HEK293T (cell line): ENCODE measurements around the gene PI4K2A.
"Not testable (repeated sequence)": the region's sequence is repeated elsewhere in the genome, so short reads cannot be mapped to it uniquely, and the experiment has no call there.

Experiments used
- CTCF ChIA-PET: fragments of 350-600 bp; formaldehyde crosslinking; extraction: SDS; loops from one replicate; lab custom pipeline; 2021; ENCODE audit warnings: antibody characterized with exemption, inconsistent platforms; lab: Yijun Ruan, JAX
- POLR2A ChIA-PET: fragments of 350-600 bp; formaldehyde crosslinking; extraction: SDS; loops from one replicate; lab custom pipeline; 2020; ENCODE audit warnings: antibody characterized with exemption, inconsistent platforms; lab: Yijun Ruan, JAX
- DNase-seq: peaks from one replicate; pipeline ENCODE4 v3.0.0; 2012; ENCODE audit warnings: mixed read lengths; ENCODE audit errors: extremely low spot score
- ARNT ChIP-seq: fragments of 450-650 bp; IDR thresholded peaks from 2 replicates; pipeline ENCODE4 v1.6.1; 2017; ENCODE audit warnings: mild to moderate bottlenecking
- BHLHE40 ChIP-seq: fragments of 450-650 bp; IDR thresholded peaks from 2 replicates; pipeline ENCODE4 v1.6.1; 2016; ENCODE audit warnings: mild to moderate bottlenecking, moderate library complexity, borderline replicate concordance
- CTBP1 ChIP-seq: fragments of 450-650 bp; IDR thresholded peaks from 2 replicates; pipeline ENCODE4 v1.6.1; 2016; ENCODE audit warnings: borderline replicate concordance
- ELF4 ChIP-seq: fragments of 450-650 bp; IDR thresholded peaks from 2 replicates; pipeline ENCODE4 v1.6.1; 2017; ENCODE audit warnings: antibody characterized with exemption
- FOXA1 ChIP-seq: fragments of 450-650 bp; IDR thresholded peaks from 2 replicates; pipeline ENCODE4 v1.6.1; 2016; ENCODE audit warnings: mild to moderate bottlenecking
- FOXK2 ChIP-seq: fragments of 450-650 bp; IDR thresholded peaks from 2 replicates; pipeline ENCODE4 v1.6.1; 2016; ENCODE audit warnings: mild to moderate bottlenecking
- FOXM1 ChIP-seq: fragments of 450-650 bp; IDR thresholded peaks from 2 replicates; pipeline ENCODE4 v1.6.1; 2017; ENCODE audit warnings: mild to moderate bottlenecking, borderline replicate concordance
- HDGF ChIP-seq: fragments of 450-650 bp; IDR thresholded peaks from 2 replicates; pipeline ENCODE4 v1.6.1; 2017; ENCODE audit warnings: antibody characterized with exemption, borderline replicate concordance
- L3MBTL2 ChIP-seq: fragments of 450-650 bp; conservative IDR thresholded peaks from 2 replicates; pipeline ENCODE4 v1.6.1; 2016; ENCODE audit warnings: mild to moderate bottlenecking
- LEF1 ChIP-seq: fragments of 450-650 bp; IDR thresholded peaks from 2 replicates; pipeline ENCODE4 v1.6.1; 2017; ENCODE audit warnings: mild to moderate bottlenecking, borderline replicate concordance
- NFRKB ChIP-seq: fragments of 450-650 bp; IDR thresholded peaks from 2 replicates; pipeline ENCODE4 v1.6.1; 2016; ENCODE audit warnings: mild to moderate bottlenecking, moderate library complexity
- SP1 ChIP-seq: fragments of 450-650 bp; IDR thresholded peaks from 2 replicates; pipeline ENCODE4 v1.6.1; 2017
- SUZ12 ChIP-seq: fragments of 450-650 bp; IDR thresholded peaks from 2 replicates; pipeline ENCODE4 v1.6.1; 2016; ENCODE audit warnings: mild to moderate bottlenecking
- TARDBP ChIP-seq: fragments of 450-650 bp; IDR thresholded peaks from 2 replicates; pipeline ENCODE4 v1.6.1; 2016
- ZNF384 ChIP-seq: fragments of 450-650 bp; IDR thresholded peaks from 2 replicates; pipeline ENCODE4 v1.6.1; 2016
- TF ChIP-seq, protein P1 (sequence below): fragments of 450-650 bp; IDR thresholded peaks from 2 replicates; pipeline ENCODE4 v1.6.1; 2016

Gene PI4K2A

DNA sequence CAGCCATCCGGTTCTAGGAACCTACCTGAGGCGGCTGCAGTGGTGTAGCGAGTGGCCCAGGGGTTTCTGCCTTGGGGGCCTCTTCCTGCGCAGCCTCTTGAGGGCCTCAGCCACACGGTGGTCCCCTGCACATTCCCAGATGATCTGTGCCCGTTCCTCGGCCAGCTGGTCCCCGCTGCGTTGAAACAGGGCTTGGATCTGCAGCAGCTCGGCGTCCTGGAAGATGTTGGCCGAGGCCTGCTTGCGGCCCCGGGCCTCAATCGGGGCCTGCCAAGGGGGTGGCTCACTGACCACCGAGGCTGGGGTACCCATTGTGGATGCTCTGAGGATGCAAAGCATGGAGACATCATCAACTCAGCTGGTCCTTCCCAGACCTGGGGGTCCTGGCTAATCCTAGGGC lies 39.1 kb downstream of the PI4K2A start:
- POLR2A ChIA-PET, result no interaction called here
- TF ChIP-seq TARDBP, result no peak
- no peak for TF ChIP-seq FOXM1
- TF ChIP-seq ZNF384, result no peak
- TF ChIP-seq L3MBTL2, result no peak
- no peak for TF ChIP-seq FOXK2
- no peak for TF ChIP-seq SP1
- TF ChIP-seq, protein P1, sequence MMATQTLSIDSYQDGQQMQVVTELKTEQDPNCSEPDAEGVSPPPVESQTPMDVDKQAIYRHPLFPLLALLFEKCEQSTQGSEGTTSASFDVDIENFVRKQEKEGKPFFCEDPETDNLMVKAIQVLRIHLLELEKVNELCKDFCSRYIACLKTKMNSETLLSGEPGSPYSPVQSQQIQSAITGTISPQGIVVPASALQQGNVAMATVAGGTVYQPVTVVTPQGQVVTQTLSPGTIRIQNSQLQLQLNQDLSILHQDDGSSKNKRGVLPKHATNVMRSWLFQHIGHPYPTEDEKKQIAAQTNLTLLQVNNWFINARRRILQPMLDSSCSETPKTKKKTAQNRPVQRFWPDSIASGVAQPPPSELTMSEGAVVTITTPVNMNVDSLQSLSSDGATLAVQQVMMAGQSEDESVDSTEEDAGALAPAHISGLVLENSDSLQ, result no peak
- no peak for TF ChIP-seq ARNT
- no peak for TF ChIP-seq FOXA1
- no peak for TF ChIP-seq SUZ12
- TF ChIP-seq LEF1, result no peak
- TF ChIP-seq CTBP1, result no peak
- TF ChIP-seq ELF4, result no peak
- TF ChIP-seq HDGF, result no peak
- DNase-seq, result no peak
- CTCF ChIA-PET, result no interaction called here

DNA sequence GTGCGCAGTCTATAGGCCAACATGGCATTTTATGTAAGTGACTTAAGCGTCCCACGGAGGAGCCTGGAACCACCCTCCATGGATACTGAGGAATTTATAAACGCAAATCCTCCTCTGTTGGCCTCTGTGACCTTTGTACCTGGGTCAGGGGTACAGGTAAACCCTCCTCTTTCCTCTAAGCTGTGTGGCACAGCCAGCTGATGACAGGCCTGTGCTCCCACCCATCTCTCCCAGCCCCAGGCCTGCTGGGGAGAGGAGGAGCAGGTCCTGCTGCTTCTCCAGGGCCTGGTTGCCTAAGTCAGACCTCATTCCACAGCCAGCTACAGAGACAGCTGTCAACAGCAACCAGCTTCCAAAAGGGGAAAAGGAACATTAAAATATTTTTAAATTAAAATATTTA lies 41.6 kb downstream of the PI4K2A start:
- ChIA-PET CTCF (interaction anchor here (1.1 to 2.7 kb wide), 2 partner anchors 19 to 346 kb away, joined by 3 to 11 read pairs; no protein-coding TSS in a partner anchor), POLR2A (no interaction called here)
- TF ChIP-seq FOXA1, result no peak
- TF ChIP-seq HDGF, result no peak
- TF ChIP-seq, protein P1, result no peak
- TF ChIP-seq NFRKB, result no peak
- TF ChIP-seq BHLHE40, result no peak
- TF ChIP-seq TARDBP, result no peak
- TF ChIP-seq L3MBTL2, result no peak
- no peak for TF ChIP-seq ELF4
- no peak for TF ChIP-seq SP1
- no peak for TF ChIP-seq FOXK2
- no peak for TF ChIP-seq CTBP1
- TF ChIP-seq ZNF384, result no peak
- no peak for TF ChIP-seq LEF1
- no peak for TF ChIP-seq FOXM1
- no peak for TF ChIP-seq SUZ12
- no peak for TF ChIP-seq ARNT
- DNase-seq, result no peak

DNA sequence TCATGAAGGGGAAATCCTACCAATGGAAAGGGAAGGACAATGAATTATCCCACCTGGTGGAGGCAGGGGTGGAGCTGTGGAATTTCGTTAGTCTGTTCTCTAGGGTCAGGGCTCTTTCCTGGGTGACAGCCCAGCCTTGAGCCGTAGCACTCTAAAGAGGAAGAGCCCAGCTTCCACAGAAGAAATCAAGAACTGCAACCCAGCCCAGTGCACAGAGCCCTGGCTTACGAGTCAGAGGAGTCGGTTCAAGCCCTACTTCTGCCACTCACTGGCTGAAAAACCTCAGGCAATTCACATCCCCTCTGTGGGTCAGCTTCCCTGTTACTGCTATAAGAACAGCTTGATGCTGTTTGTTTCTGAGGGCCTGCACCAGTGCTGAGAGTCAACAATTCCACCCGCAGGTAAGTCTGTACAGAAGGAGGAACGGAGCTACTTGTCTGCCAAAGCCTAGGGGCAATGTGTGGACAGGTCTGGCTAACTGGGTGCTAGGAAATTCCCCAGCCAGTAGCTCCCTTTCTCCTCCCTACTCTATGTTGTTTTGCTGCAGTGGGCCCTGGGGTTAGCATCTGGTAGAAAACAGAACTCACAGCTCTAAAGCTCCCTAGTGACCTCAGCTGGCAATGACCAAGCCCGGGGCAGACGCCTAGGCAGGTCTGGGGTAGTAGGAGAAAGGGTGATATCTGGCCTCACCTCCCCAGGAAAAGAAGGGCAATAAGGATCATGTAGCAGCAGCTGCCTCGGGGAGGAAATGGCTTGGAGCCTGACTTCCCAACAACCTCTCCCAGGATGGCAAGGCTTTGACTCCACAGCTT lies 43.3 kb downstream of the PI4K2A start:
- TF ChIP-seq FOXK2 (no peak), ARNT (no peak), TARDBP (no peak), FOXA1 (no peak), ZNF384 (no peak), NFRKB (no peak), HDGF (no peak), SUZ12 (no peak), L3MBTL2 (no peak), SP1 (no peak), CTBP1 (no peak)
- TF ChIP-seq, protein P1, result no peak
- ChIA-PET CTCF (interaction anchor here (0.6 to 2.7 kb wide), 4 partner anchors 17 to 372 kb away, joined by 3 to 11 read pairs (median 7); no protein-coding TSS in a partner anchor), POLR2A (interaction anchor here (1.2 to 1.9 kb wide), 4 partner anchors 19 to 53 kb away, joined by 3 to 7 read pairs (median 3); partner anchors contain the start of gene ZFYVE27)
- no peak for DNase-seq

DNA sequence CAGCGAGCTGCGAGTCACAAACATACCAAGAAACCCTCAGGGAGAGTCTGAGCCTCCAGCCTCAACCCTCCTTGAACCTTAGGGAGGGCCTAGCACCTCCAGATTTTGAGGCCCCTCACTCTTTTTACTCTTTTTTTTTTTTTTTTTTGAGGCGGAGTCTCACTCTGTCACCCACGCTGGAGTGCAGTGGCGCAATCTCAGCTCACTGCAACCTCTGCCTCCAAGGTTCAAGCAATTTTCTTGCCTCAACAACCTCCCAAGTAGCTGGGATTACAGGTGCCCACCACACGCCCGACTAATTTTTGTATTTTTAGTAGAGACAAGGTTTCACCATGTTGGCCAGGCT lies 43.9 kb downstream of the PI4K2A start:
- ChIA-PET POLR2A (interaction anchor here (1.2 to 1.9 kb wide), 3 partner anchors 19 to 52 kb away, joined by 3 to 7 read pairs (median 3); partner anchors contain the start of gene ZFYVE27), CTCF (interaction anchor here (0.6 to 2.7 kb wide), 4 partner anchors 17 to 373 kb away, joined by 3 to 11 read pairs (median 7); no protein-coding TSS in a partner anchor)
- DNase-seq, result not testable (repeated sequence)

DNA sequence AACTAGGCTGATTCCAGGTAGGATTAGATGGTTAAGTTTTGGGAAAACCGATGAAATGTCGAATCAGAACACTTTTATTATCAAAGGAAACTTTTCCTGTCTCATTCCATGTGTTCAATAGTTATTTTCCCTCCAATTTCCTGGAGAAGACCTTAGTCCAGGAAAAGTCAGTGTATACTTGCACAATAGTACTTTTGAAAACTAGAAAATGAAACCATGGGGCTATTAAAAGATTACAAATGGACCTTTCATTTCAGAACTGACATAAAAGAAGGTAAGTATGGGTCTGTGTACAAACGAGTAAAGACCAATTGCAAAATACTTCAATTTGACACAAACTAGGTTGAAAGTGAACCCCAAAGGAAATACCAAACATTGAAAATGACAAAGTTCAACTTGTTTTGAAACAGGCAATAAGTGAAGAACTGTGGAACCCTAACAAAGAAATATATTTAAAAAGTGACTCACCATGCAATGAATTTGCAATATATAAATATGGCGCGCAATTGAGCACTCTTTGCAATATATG lies 44.5 kb downstream of the PI4K2A start:
- CTCF ChIA-PET, result interaction anchor here (2.7 kb wide), 2 partner anchors 16 to 24 kb away, joined by 8 to 11 read pairs; no protein-coding TSS in a partner anchor
- no peak for TF ChIP-seq FOXA1
- peak; percentile 70 for TF ChIP-seq L3MBTL2
- no peak for TF ChIP-seq FOXM1
- TF ChIP-seq LEF1, result no peak
- POLR2A ChIA-PET, result interaction anchor here (4.5 kb wide), 1 partner anchor 29 kb away, joined by 42 read pairs; the partner anchor contains the start of gene MARVELD1
- no peak for DNase-seq
